Measurements from ENCODE around the gene IGSF6.

The IGSF6 gene

GRCh38 chr16:21646091-21646490, 6.3 kb downstream of the IGSF6 start:
- DNase-seq (ENCODE audit: low spot score) = no peak
- no peak for TF ChIP-seq CTCF (IDR thresholded peaks at IDR 0.05; ENCODE audit: borderline replicate concordance, control extremely low read depth, extremely low read depth, insufficient read depth, missing control alignments)
- in situ Hi-C loops (cut with MboI; ENCODE audit: low sequenced_read_pairs, unreplicated experiment) = no loop called here

- DNase-seq (ENCODE audit: low spot score) = peak; percentile 60
- in situ Hi-C loops (cut with MboI; ENCODE audit: low sequenced_read_pairs, unreplicated experiment) = no loop called here
- no peak for TF ChIP-seq CTCF (IDR thresholded peaks at IDR 0.05; ENCODE audit: borderline replicate concordance, control extremely low read depth, extremely low read depth, insufficient read depth, missing control alignments)
These were observed 7.1 kb downstream of the IGSF6 start for GRCh38 chr16:21645261-21645721.

GRCh38 chr16:21644674-21645073, 7.7 kb downstream of the IGSF6 start:
- DNase-seq (ENCODE audit: low spot score) = no peak
- TF ChIP-seq CTCF (IDR thresholded peaks at IDR 0.05; ENCODE audit: borderline replicate concordance, control extremely low read depth, extremely low read depth, insufficient read depth, missing control alignments) = no peak
- in situ Hi-C loops (cut with MboI; ENCODE audit: low sequenced_read_pairs, unreplicated experiment) = no loop called here

DNA sequence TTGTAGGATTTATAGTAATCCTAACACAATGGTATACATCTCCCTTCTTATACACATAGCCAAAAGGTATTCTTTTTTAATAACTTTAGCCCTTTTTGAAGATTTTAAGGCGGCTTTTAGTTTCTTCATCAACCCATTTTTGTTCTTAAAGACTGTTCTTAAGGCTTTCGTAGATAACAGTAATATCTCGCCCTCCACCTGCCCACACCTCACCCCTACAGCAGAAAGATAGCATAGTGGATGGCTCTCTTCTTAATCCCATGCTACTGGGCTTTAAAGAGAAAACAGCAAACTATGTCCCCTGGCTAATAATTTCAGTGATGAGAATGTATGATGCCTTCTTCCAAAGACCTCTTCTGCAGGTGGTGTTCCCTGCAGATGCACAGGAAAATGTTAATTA, 8.6 kb downstream of the IGSF6 start:
- no peak for TF ChIP-seq CTCF (IDR thresholded peaks at IDR 0.05; ENCODE audit: borderline replicate concordance, control extremely low read depth, extremely low read depth, insufficient read depth, missing control alignments)
- in situ Hi-C loops (cut with MboI; ENCODE audit: low sequenced_read_pairs, unreplicated experiment) = no loop called here
- no peak for DNase-seq (ENCODE audit: low spot score)

GRCh38 chr16:21642861-21643260, 9.5 kb downstream of the IGSF6 start:
- in situ Hi-C loops (cut with MboI; ENCODE audit: low sequenced_read_pairs, unreplicated experiment) = no loop called here
- TF ChIP-seq CTCF (IDR thresholded peaks at IDR 0.05; ENCODE audit: borderline replicate concordance, control extremely low read depth, extremely low read depth, insufficient read depth, missing control alignments) = no peak
- DNase-seq (ENCODE audit: low spot score) = no peak

DNA sequence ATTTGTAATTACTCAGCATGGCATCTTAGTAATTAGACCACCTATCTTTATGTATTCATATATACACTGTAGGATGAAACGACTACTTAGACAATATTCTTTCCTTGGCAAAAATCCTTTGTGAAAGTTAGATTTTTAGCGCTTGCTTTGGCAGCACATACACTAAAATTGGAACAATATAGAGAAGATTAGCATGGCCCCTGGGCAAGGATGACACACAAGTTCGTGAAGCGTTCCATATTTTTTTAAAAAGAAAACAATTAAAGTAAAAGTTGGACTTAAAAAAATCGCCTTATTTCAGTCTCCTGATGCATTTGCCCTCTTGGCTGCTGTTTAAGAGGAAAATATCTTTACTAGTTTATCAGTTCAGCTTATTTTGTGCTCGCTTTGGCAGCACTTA, 10.5 kb downstream of the IGSF6 start:
- DNase-seq (ENCODE audit: low spot score) = no peak
- TF ChIP-seq CTCF (IDR thresholded peaks at IDR 0.05; ENCODE audit: borderline replicate concordance, control extremely low read depth, extremely low read depth, insufficient read depth, missing control alignments) = no peak
- in situ Hi-C loops (cut with MboI; ENCODE audit: low sequenced_read_pairs, unreplicated experiment) = no loop called here

- in situ Hi-C loops (cut with MboI; ENCODE audit: low sequenced_read_pairs, unreplicated experiment) = no loop called here
- DNase-seq (ENCODE audit: low spot score) = no peak
- TF ChIP-seq CTCF (IDR thresholded peaks at IDR 0.05; ENCODE audit: borderline replicate concordance, control extremely low read depth, extremely low read depth, insufficient read depth, missing control alignments) = no peak
These were observed 12.9 kb downstream of the IGSF6 start for GRCh38 chr16:21639493-21639892.

Measured in GM13976 (cell line).